ENCODE data around the gene OR4E2. TPM values are rescaled to one million over a fixed set of nuclear protein-coding genes. Genes with fewer than 3 reads are reported as not detected.

Gene OR4E2
- total RNA-seq, 4 donors from 2014 or later: not detected

- WGBS: 80% methylated on average over 2 of the region's 2 CpGs
- Histone ChIP-seq H3K27ac (no peak overlapping the region), H3K4me3 (no peak overlapping the region), H3K36me3 (no peaks in the 10 kb centered on the region), H3K9me3 (no peaks in the 10 kb centered on the region), H3K4me1 (no peaks in the 10 kb centered on the region), H3K27me3 (no peaks in the 10 kb centered on the region)
- no peak for DNase-seq (ENCODE audit: low spot score in 2 of 2)
- TF ChIP-seq POLR2A (IDR thresholded peaks at IDR 0.05) (no peak), POLR2AphosphoS5 (IDR thresholded peaks at IDR 0.05) (no peak), CTCF (IDR thresholded peaks at IDR 0.05) (no peak), EP300 (IDR thresholded peaks at IDR 0.05) (no peak)
Observed at GRCh38 chr14:21703357-21704326, 50.0 kb downstream of the OR4E2 start.

GRCh38 chr14:21704338-21704737, 50.7 kb downstream of the OR4E2 start:
- Histone ChIP-seq H3K4me1 (no peaks in the 10 kb centered on the region), H3K27ac (no peak overlapping the region), H3K9me3 (no peaks in the 10 kb centered on the region), H3K4me3 (no peak overlapping the region), H3K36me3 (no peaks in the 10 kb centered on the region), H3K27me3 (no peaks in the 10 kb centered on the region)
- TF ChIP-seq POLR2AphosphoS5 (IDR thresholded peaks at IDR 0.05): no peak
- no peak for TF ChIP-seq EP300 (IDR thresholded peaks at IDR 0.05)
- TF ChIP-seq CTCF (IDR thresholded peaks at IDR 0.05): no peak
- no peak for TF ChIP-seq POLR2A (IDR thresholded peaks at IDR 0.05)
- no peak for DNase-seq (ENCODE audit: low spot score in 2 of 2)

DNA sequence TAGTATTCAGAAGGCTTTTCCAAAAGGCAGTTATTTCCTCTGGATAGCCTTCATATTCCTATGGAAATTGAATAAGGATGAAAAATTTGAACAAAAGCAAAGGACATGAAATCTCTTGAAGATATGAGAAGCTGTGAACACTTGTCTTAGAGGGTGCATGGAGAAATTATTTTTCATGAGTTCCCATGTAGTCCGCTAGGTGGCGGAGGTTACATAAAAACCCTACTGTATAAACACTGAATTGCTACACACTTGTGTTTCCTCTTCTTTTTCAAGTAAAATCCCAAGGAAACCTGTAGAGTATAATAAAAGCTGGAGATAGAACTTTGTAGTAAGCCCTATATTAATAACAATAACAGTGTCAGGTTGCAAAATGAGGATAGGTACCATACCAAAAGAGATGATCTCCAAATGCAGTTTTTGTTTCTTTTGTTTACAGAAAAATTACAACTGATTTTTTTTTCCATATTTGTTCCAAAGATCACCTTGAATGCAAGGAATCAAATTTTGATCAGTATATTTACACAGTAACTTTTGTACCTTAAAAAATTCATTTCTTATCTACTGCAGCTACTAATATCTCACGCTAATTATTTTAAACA, 57.8 kb downstream of the OR4E2 start:
- DNase-seq (ENCODE audit: low spot score in 2 of 2): no peak
- Histone ChIP-seq H3K4me3 (no peak overlapping the region), H3K9me3 (no peaks in the 10 kb centered on the region), H3K27me3 (no peaks in the 10 kb centered on the region), H3K27ac (no peak overlapping the region), H3K4me1 (no peaks in the 10 kb centered on the region), H3K36me3 (no peaks in the 10 kb centered on the region)
- 32% methylated on average over 3 of the region's 3 CpGs for WGBS
- TF ChIP-seq CTCF (IDR thresholded peaks at IDR 0.05) (peak; percentile 29 to 54), EP300 (IDR thresholded peaks at IDR 0.05) (no peak), POLR2A (IDR thresholded peaks at IDR 0.05) (no peak), POLR2AphosphoS5 (IDR thresholded peaks at IDR 0.05) (no peak)

DNA sequence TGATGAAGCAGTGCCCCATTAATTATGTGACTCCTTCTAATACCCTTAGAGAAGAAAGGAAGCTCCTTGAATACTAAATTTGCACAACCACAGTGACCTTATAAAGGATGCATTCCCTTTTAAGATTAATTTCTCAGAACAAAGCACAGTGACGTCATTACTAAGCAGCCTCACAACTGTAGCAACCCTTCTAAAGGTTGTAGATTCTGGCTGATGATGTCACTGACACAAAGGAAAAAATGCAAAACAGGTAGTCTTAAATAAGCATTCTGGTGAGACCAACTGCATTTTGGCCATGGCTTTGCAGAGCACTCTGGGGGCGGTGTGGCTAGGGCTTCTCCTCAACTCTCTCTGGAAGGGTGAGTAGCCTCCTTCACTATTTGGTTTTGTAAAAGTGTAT, 58.4 kb downstream of the OR4E2 start:
- H3K4me1 ChIP-seq: no peaks in the 10 kb centered on the region
- no peaks in the 10 kb centered on the region for H3K36me3 ChIP-seq
- H3K27ac ChIP-seq: no peak overlapping the region
- TF ChIP-seq CTCF (IDR thresholded peaks at IDR 0.05): no peak
- no peak for TF ChIP-seq POLR2AphosphoS5 (IDR thresholded peaks at IDR 0.05)
- TF ChIP-seq POLR2A (IDR thresholded peaks at IDR 0.05): no peak
- TF ChIP-seq EP300 (IDR thresholded peaks at IDR 0.05): no peak
- H3K27me3 ChIP-seq: no peaks in the 10 kb centered on the region
- no peak overlapping the region for H3K4me3 ChIP-seq
- 75% methylated on average over 2 of the region's 2 CpGs for WGBS
- no peaks in the 10 kb centered on the region for H3K9me3 ChIP-seq
- no peak for DNase-seq (ENCODE audit: low spot score in 2 of 2)

DNA sequence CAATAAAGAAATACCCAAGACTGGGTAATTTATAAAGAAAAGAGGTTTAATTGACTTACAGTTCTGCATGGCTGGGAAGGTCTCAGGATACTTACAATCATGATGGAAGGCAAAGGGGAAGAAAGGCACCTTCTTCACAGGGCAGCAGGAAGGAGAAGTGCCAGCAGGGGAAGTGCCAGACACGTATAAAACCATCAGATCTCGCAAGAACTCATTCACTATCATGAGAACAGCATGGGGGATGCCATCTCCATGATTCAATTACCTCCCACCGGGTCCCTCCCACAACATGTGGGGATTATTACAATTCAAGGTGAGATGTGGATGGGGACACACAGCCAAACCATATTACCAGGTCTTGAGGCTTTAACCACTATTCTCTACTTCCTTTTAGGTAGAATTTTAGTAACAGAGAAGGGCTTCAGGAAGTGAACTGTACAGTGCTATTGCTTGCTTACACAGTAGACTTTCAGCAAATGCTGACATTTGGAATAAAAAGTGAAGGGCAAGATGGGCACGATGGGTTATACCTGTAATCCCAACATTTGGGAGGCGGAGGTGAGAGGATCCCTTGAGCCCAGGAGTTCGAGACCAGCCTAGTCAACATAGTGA, 60.8 kb downstream of the OR4E2 start:
- 81% methylated on average over 6 of the region's 6 CpGs for WGBS
- Histone ChIP-seq H3K27me3 (no peaks in the 10 kb centered on the region), H3K4me1 (no peaks in the 10 kb centered on the region), H3K4me3 (no peak overlapping the region), H3K36me3 (no peaks in the 10 kb centered on the region), H3K9me3 (no peaks in the 10 kb centered on the region), H3K27ac (no peak overlapping the region)
- TF ChIP-seq CTCF (IDR thresholded peaks at IDR 0.05) (no peak), POLR2A (IDR thresholded peaks at IDR 0.05) (no peak), EP300 (IDR thresholded peaks at IDR 0.05) (no peak), POLR2AphosphoS5 (IDR thresholded peaks at IDR 0.05) (no peak)
- no peak for DNase-seq (ENCODE audit: low spot score in 2 of 2)
